Cardiac muscle cell (in vitro differentiated cells and primary cell): ENCODE data around the gene BNC2. TPM values are rescaled to one million over a fixed set of nuclear protein-coding genes. Genes with fewer than 3 reads are reported as not detected.

Experiments
- DNase-seq, 2 donors: peaks; one replicate each; pipeline versions ENCODE4 v3.0.0 to v3.0.0-alpha.2; 2010 to 2017; ENCODE audit warnings: low read depth in 1 of 2, low spot score in 1 of 2
- H3K27ac ChIP-seq: fragments of 200-600 bp; sonication (generic); 2 replicates; pipeline ENCODE4 v1.5.1; 2016
- H3K27me3 ChIP-seq: fragments of 200-600 bp; sonication (generic); 2 replicates; pipeline ENCODE4 v1.6.0; 2016; ENCODE audit warnings: control low read depth
- H3K36me3 ChIP-seq: fragments of 200-600 bp; sonication (generic); 2 replicates; pipeline ENCODE4 v1.5.1; 2016; ENCODE audit warnings: control low read depth
- H3K4me1 ChIP-seq: fragments of 200-600 bp; sonication (generic); 2 replicates; pipeline ENCODE4 v1.8.1; 2017; ENCODE audit warnings: low read depth, mild to moderate bottlenecking, mixed run types
- H3K4me3 ChIP-seq: fragments of 200-600 bp; sonication (generic); 2 replicates; pipeline ENCODE4 v1.5.1; 2016; ENCODE audit warnings: mild to moderate bottlenecking
- H3K9me3 ChIP-seq: fragments of 200-600 bp; sonication (generic); 2 replicates; pipeline ENCODE4 v1.5.1; 2017; ENCODE audit warnings: low read depth, mild to moderate bottlenecking, control low read depth
- CTCF ChIP-seq: IDR thresholded peaks from 2 replicates; pipeline ENCODE4 v1.5.1; 2012; ENCODE audit warnings: low read depth, mild to moderate bottlenecking, low read length
- polyA plus RNA-seq: library from polyadenylated mRNA; unstranded; fragments of >200 nt; fragmentation: Nextera tagmentation; extraction: Ambion mirVana; gene quantifications from 2 replicates; pipeline ENCODE4 v1.2.1, GENCODE V29; 2016
- total RNA-seq: library from RNA; depleted of rRNA; stranded (reverse); fragments of >200 nt; gene quantifications from 2 replicates; pipeline ENCODE4 v1.2.3, GENCODE V29; 2016

The BNC2 gene
- total and polyA plus RNA-seq, 2 experiments from 2014 or later, result 0.54 to 0.55 TPM

DNA sequence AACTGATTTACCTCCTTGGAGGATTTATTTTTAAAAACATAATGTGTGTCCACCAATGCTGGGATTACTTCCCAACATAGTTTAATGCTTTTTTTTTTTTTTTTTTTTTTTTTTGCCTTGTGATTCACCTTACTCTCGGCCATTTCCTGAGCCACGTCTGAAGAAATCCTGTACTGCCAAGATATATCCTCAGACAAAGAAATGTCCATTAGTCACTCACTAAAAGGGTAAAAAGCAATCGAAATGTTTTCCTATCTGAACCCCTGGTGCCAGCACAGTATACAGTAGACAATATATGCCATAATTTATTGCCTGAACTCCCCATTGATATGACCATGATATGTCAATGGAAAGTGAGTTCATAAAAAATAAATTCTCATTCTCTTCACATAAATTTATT, 344.1 kb downstream of the BNC2 start:
- no peaks in the 10 kb centered on the region for H3K4me1 ChIP-seq
- H3K27me3 ChIP-seq, result no peaks in the 10 kb centered on the region
- no peaks in the 10 kb centered on the region for H3K36me3 ChIP-seq
- H3K27ac ChIP-seq, result no peak overlapping the region
- H3K9me3 ChIP-seq, result no peaks in the 10 kb centered on the region
- H3K4me3 ChIP-seq, result no peak overlapping the region
- TF ChIP-seq CTCF, result no peak
- DNase-seq, result peak in 1 of 2 donors; percentile 72

GRCh38 chr9:16524823-16525222, 345.6 kb downstream of the BNC2 start:
- Histone ChIP-seq H3K9me3 (no peaks in the 10 kb centered on the region), H3K4me3 (no peak overlapping the region), H3K36me3 (no peaks in the 10 kb centered on the region), H3K4me1 (no peaks in the 10 kb centered on the region), H3K27me3 (no peaks in the 10 kb centered on the region), H3K27ac (no peak overlapping the region)
- DNase-seq, result no peak
- TF ChIP-seq CTCF, result no peak

DNA sequence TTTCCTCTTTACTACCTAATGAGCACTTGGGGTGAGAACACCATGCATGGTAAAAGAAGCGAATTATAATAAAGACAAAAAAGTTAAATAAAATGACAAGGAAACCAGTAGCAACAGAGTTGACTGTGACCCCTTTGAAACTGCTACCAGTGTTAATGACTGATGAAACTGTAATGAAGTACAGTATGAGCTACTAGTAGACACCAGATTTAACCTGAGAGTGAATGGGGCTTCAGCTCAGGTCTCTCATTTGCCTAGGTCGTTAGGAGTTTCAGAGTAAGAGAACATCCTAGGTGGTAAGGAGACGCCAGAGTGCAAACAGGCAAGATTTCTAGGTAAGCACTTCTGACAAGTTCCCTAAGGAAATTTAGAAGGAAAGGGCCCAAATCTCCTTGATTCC, 346.4 kb downstream of the BNC2 start:
- Histone ChIP-seq H3K27ac (no peak overlapping the region), H3K4me1 (no peaks in the 10 kb centered on the region), H3K36me3 (no peaks in the 10 kb centered on the region), H3K9me3 (no peaks in the 10 kb centered on the region), H3K4me3 (no peak overlapping the region), H3K27me3 (no peaks in the 10 kb centered on the region)
- TF ChIP-seq CTCF, result no peak
- DNase-seq, result no peak

DNA sequence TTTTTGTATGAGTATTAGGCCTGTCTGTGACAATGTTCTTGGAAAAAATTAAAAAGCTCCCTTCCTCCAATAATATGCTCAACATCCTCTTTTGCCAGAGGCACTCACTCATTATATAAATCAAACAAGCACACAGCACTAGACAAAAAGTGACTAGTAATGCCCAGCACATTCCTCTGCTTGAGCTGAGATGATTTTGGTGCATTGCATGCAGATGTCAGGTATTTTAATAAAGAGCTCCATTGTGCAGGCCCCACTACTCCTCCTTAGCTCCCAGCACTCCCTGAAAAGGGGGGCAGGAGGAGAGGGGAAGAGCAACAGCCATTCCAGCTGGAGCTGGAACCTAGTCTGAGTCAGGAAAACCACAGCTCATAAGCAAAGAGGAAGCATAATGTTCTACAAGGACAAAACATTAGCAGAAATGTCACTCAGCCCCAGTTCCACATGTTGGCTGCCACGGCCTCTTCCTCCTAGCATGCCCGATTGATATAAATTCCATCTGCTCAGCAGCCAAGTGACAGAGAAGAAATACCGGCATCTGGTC, 348.5 kb downstream of the BNC2 start:
- Histone ChIP-seq H3K27me3 (no peaks in the 10 kb centered on the region), H3K27ac (no peak overlapping the region), H3K4me3 (no peak overlapping the region), H3K36me3 (no peaks in the 10 kb centered on the region), H3K4me1 (no peaks in the 10 kb centered on the region), H3K9me3 (no peaks in the 10 kb centered on the region)
- TF ChIP-seq CTCF, result no peak
- peak in 1 of 2 donors; percentile 88 for DNase-seq

- Histone ChIP-seq H3K27ac (no peak overlapping the region), H3K4me3 (no peak overlapping the region), H3K27me3 (no peaks in the 10 kb centered on the region), H3K36me3 (no peaks in the 10 kb centered on the region), H3K9me3 (no peaks in the 10 kb centered on the region), H3K4me1 (peaks cover 12% of the 10 kb centered on the region)
- no peak for DNase-seq
- no peak for TF ChIP-seq CTCF
Measured at GRCh38 chr9:16519001-16519400, 351.5 kb downstream of the BNC2 start.

GRCh38 chr9:16516891-16517290, 353.6 kb downstream of the BNC2 start:
- H3K27ac ChIP-seq, result no peak overlapping the region
- H3K27me3 ChIP-seq, result no peaks in the 10 kb centered on the region
- no peaks in the 10 kb centered on the region for H3K9me3 ChIP-seq
- no peaks in the 10 kb centered on the region for H3K36me3 ChIP-seq
- no peak for TF ChIP-seq CTCF
- peak in 1 of 2 donors; percentile 82 for DNase-seq
- peaks cover 12% of the 10 kb centered on the region for H3K4me1 ChIP-seq
- H3K4me3 ChIP-seq, result no peak overlapping the region
